GM19397 (cell line): Measurements from ENCODE around the gene SLC2A8.

ENCODE experiments used
- ATAC-seq: cut with Tn5 transposase; IDR thresholded peaks from one replicate; pipeline ENCODE4 v1.9.1; 2021; ENCODE audit warnings: mild to moderate bottlenecking, moderate library complexity; ENCODE audit not compliant: unreplicated experiment

SLC2A8 gene

DNA sequence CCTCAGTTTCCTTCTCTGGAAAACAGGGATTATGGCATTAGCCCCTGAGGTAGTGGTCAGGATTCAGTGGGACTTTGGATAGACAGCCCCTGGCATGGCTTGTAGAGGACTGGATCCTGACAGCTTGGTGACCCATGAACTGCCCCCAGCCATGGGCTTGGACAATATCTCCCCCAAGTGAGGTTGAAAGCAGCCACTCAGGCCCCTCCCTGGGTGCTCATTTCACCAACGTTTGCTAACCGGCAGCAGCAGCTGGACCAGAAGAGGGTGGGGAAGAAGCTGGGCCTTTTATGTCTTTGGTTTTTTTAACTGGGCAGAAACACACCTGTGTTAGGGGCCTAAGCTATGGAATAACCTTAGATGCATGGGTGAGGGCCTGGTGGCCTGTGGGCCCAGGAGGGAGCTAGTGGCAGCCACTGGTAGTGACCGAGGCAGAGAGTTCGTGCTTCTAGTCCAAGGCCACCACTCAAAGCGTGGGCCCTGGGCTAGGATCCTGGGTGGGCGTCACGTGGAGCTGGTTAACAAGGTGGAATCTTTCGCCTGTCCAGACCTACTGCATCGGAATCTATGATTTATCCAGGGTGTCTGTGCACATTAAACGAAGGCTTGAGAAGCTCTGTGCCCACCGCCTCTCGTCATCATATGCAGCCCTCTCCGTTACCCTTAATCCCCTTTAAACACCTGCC is 1.9 kb downstream of the SLC2A8 start:
- no peak for ATAC-seq

DNA sequence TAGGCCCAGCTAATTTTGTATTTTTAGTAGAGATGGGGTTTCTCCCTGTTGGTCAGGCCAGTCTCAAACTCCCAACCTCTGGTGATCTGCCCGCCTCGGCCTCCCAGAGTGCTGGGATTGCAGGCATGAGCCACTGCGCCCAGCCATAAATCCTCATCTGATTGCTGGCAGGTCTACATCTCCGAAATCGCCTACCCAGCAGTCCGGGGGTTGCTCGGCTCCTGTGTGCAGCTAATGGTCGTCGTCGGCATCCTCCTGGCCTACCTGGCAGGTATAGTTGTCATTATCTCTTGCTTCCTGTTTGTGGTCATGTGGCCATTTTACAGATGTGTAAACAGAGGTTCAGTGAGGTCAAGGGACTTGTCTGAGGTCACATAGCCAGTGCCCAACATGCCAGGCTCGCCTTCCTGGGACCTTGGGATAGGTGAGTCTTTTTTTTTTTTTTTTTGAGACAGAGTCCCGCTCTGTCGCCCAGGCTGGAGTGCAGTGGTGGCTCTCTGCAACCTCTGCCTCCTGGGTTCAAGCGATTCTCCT is 2.8 kb downstream of the SLC2A8 start:
- ATAC-seq = no peak

DNA sequence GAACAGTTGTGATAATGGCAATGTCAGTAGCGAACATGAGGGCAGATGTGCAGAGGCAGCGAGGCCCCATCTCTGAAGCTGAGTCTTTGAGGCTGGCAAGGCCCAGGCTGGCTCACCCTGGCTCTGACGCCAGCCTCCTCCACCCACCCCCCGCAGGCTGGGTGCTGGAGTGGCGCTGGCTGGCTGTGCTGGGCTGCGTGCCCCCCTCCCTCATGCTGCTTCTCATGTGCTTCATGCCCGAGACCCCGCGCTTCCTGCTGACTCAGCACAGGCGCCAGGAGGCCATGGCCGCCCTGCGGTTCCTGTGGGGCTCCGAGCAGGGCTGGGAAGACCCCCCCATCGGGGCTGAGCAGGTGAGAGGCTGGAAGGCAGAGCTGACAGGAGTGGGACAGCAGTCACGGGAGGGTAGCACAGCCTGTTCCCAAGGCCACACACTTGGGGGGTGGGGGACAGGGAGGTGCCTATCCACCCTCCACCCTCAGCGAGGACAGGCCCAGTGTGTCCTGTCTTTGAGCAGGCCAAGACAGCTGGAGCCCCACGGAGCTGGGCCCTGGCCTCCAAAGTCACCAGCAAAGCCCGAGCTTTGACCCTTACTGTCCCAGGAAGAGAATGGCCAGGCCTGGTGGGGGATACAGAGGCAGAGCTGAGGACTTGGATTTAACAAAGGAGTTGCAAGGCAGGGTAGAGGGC is 5.6 kb downstream of the SLC2A8 start:
- no peak for ATAC-seq

DNA sequence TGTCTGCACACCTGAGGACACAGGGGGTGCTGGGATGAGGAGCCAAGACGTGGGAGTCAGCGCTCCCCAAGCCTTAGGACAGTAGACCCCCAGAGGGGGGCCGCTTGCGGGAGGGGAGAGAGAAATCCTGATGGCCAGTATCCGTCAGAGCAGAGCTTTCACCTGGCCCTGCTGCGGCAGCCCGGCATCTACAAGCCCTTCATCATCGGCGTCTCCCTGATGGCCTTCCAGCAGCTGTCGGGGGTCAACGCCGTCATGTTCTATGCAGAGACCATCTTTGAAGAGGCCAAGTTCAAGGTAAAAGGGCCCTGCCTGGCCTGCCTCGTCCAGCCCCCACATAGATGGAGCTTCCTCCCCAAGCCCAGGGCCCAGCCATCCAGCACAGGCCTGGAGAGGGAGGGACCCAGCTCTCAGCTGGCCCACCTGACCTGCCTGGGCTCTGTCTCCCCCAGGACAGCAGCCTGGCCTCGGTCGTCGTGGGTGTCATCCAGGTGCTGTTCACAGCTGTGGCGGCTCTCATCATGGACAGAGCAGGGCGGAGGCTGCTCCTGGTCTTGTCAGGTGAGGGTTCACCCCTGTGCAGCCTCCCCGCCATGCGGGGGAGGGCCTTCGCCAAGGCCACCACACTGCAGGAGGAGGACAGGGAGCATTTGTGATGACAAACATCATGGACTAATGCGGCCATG is 6.7 kb downstream of the SLC2A8 start:
- no peak for ATAC-seq

DNA sequence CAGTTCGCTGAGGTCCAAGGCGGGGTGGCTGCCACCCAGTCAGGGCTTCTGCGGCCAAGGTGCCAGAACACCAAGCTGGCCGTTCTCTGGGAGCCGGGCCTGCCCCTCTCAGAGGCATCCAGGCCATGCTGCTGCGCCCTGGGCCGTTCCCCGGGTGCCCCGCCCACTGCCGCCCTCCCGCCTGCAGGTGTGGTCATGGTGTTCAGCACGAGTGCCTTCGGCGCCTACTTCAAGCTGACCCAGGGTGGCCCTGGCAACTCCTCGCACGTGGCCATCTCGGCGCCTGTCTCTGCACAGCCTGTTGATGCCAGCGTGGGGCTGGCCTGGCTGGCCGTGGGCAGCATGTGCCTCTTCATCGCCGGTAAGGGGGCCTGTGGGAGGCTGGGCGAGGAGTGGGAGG is 7.7 kb downstream of the SLC2A8 start:
- no peak for ATAC-seq

DNA sequence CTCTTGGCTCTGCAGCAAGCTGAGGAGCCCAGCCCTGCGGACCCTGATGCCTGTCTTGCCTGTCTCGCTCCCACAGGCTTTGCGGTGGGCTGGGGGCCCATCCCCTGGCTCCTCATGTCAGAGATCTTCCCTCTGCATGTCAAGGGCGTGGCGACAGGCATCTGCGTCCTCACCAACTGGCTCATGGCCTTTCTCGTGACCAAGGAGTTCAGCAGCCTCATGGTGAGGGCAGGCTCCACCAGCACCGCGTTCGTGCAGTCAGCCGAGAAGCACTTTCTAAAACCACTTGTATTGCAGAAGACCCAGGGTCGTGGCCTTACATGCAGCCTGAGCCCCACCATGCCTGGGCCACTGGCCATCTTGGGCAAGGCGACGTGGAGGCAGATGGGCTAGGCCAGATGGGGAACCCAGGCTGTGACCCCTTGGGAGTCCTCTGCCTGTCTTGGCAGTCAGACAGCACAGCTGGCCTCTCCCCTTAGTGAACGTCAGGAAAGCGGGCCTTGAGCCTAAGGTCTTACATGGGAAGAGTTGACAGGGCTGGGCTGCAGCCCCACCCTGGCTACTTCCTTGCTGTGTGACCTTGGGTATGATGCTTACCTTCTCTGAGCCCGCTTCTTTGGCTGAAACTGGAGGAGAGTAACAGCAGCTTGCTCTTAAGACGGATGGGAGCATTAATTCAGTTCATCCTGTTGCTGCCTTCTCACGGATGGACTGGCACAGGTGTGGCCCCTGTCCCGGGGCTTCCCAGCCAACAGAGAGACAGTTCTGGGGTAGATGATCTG is 8.6 kb downstream of the SLC2A8 start:
- no peak for ATAC-seq

DNA sequence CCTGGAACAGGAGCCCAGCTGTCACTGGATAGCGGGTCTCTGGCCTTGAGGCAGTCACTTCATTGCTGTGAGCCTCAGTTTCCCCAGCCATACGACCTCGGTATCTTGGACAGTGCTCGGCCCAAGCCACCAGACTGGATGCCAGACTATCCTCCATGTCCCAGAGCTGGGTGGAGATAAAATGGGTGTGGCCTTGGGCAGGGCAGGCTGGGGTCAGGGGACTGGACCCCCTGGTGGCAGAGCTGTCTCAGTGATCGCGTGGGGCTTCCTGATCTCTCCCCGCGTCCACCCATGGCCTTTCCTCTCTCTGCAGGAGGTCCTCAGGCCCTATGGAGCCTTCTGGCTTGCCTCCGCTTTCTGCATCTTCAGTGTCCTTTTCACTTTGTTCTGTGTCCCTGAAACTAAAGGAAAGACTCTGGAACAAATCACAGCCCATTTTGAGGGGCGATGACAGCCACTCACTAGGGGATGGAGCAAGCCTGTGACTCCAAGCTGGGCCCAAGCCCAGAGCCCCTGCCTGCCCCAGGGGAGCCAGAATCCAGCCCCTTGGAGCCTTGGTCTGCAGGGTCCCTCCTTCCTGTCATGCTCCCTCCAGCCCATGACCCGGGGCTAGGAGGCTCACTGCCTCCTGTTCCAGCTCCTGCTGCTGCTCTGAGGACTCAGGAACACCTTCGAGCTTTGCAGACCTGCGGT is 10.0 kb downstream of the SLC2A8 start:
- no peak for ATAC-seq

DNA sequence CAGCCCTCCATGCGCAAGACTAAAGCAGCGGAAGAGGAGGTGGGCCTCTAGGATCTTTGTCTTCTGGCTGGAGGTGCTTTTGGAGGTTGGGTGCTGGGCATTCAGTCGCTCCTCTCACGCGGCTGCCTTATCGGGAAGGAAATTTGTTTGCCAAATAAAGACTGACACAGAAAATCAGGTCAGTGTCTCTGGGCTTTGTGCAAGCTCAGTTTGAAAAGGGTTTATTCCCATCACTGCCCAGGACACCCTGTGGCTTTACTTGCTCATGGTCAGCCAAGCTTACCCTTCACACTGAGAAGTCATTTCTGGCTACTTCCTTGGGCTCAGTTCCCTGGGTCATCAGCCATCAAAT is 10.5 kb downstream of the SLC2A8 start:
- no peak for ATAC-seq

DNA sequence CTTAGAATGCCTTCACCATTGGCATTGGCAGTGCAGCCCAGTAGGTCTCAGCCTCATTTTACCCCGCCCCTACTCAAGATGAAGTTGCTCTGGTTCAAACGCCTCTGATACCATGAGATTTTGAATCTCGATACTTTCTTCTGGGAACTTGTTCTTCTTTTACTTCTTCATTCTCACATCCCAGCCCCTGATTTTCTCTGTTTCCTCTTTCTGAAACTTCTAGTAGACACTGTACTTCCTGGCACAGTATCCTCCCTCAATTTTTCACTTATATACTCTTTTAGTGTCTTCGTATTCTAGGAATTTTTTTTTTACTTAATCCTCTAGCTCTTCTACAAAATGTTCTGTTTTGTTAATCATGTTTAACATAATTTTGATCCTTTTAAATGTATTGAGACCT is 14.2 kb downstream of the SLC2A8 start:
- ATAC-seq = no peak

DNA sequence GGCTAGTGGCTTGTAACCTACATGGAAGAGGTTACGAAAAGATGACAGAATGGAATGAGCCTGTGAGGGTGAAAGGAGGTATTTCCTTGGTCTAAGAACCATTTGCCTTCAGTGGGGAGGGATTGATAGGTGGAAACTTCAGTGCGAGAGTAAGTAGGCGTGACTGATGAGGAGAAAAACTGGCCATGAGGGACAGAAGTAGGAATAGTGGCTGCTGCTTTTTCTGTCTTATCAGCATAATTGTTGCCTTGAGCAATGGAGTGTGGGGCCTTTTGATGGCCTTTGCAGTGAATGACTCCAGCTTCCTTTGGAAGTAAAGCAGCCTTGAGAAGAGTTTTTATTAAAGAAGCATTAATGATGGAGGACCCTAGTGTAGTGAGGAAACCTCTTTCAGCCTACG is 18.2 kb downstream of the SLC2A8 start:
- no peak for ATAC-seq

DNA sequence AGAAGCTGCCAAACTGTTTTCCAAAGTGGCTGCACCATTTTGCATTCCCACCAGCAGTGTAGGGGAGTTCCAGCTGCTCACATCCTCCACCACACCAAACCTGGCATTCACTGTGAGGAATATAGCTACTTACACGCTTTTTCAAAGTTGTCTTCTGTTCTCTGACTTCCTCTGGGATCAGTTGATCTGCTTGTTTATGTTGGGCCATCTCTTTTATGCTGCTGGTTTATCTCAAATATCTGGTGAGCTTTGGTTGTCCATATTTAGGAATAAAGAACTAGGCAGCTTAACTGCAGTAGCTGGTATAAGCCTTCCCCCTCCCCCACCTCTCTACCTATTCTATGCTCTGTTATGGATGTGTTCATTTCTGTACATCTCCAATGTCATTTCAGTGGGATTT is 18.7 kb downstream of the SLC2A8 start:
- no peak for ATAC-seq

DNA sequence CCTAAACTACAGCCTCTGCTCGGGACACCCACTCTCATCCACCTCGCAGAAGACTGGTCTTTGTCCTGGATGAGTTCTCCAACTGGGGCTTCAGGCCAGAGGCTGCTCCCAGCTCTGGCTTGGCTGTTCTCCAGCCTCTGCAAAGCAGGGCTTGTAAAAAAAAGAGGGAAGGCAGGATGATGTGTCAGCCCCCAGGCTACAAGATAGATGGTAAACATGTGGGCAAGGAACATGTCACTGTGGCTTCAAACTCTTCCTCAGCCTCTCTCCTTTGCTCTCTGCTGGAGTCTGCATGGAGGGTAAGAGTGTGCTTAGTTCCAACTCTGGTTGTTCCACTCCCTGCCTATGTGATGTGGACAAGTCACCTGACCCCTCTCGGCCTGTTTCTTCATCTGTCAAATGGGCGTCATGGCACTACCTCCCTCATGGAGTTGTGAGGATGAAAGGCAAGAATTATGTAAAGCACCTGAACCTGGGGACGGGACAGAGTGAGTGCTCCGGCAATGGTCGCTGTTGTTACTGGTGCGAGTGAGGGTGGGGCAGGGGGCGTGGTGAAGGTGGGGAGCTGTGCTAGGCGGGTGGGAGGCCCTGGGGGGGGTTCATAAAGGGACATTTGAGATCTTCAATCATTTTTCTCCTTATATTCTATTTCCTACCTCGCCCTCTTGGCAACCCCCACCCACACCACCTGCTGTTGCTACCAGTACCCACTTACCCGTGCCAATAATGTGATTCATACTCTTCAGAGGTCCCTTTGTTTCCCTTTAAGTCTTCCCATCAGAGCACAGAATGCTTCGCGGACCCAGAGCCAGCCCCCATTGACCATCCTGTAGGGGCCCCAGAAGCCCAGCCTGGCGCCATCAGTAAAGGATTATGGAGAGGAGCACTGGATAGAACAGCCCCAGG is 20.4 kb downstream of the SLC2A8 start:
- no peak for ATAC-seq

DNA sequence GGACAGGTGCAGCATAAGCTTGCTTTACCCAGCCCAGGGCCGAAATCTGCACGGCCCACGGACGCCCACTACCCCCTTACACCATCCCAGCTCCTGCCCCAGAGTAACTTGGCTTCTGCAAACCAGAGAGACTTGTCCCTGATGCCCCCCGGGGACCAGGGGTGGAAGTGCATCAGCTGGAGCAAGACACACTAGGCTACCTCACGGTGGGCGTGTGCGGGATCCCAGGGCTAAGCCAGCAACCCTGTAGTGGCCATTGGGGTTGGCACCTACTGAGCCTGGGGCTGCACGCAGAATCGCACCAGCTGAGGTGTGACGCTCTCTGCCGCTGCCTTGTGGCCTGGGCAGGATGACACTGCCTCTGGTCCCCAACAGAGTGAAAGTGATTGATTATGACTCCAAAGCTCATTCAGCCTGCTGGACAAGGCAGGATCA is 21.1 kb downstream of the SLC2A8 start:
- no peak for ATAC-seq

DNA sequence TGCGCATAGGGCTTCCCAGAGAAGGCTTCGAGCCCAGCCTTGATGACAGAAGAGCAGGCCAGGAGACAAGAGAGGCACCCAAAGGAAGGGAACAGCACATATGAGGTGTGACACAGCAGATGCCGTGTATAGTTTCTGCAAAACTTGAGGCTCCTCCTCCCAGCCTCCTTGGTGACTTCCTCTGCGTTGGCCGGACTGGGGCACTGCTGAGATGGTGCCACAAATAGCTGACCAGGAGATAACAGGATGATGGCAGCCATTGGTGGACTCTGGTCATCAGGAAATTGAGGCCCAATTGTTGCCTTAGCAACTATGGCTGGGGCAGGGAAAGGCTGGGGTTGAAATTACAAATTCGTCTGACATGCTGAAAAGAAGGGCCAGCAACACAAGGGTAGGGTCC is 22.4 kb downstream of the SLC2A8 start:
- ATAC-seq = no peak

DNA sequence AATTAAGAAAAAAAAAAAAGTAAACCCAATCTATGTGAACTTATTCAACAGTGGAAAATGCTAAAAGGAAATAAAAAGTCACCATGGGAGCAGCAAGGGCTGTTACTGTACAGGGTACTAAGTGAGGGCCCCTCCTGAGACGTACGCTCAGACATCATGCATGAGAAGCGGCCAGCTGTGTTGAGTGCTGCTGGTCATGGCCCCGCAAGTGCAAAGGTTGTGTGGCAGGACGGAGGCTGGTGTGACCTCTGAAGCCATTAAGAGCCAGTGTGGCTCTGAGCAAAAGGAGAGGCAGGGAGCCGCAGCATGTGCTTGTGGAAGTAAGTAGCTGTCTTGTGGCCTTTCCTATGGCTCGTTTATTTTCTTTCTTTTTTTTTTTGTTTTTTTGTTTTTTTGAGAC is 24.1 kb downstream of the SLC2A8 start:
- ATAC-seq = no peak

DNA sequence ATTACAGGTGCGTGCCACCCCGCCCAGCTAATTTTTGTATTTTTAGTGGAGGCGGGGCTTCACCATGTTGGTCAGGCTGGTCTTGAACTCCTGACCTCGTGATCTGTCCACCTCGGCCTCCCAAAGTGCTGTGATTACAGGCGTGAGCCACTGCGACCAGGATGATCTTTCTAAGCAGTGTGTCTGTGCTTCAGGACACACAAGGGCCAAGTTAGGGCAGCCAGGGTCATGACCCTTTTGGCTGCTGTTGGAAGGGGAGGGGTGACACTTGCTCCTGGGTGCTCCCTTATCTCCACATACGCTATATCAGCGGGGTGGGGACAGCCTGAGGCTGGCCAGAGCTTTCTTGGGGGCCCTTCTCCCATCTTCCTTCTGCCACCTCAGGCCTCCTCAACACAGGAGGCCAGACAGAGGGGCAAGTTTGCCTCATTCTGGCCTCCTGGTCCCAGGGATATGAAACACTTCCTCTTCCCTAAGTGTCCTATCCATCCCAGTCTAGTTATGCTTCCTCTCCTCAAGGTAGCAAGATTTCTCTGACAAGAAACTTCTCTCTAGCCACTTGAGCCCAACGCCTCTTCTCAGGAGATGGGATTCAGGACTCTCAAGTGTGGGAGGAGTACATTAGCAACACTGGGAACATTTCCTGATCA is 25.3 kb downstream of the SLC2A8 start:
- ATAC-seq = no peak

DNA sequence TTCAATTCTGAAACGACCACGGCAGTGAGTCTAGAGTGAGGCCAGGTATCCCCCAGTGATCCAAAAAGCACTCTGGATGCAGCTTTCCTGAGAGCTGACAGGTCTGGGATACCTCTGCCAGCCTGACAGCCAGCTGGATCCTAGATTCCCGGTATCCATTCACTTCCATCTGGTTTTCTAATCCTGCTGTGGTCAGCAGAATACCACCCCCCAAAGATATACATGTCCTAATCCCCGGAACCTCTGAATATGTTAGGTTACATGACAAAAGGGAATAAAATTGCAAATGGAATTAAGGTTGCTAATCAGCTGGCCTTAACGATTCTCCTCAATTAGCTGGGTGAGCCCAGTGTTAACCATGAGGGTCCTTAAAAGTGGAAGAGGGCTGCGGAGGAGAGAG is 25.8 kb downstream of the SLC2A8 start:
- no peak for ATAC-seq

DNA sequence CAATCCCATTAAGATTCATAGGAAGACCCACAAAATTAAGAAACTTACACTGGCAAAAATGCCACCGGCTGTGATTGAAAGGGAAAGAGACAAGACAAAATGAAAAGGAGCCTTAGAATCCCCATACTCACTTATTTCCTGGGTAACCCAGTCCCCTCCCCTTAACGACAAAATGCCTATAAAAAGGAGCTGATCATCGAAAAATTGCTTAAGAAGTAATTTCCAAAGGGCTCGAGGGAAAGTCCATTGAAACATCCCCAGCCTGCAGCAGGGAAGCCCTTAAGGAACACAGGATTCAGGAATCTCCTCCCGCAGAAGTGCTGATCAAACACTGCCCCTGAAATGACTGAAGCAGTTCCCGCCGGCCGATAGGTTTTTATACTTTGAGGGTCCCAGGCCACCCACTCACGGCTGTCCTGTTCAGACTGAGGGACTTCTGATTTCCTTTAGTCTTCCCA is 26.5 kb downstream of the SLC2A8 start:
- no peak for ATAC-seq
